ENCODE data around the gene RNF215.
A peak's percentile ranks its signal among the peaks of the same experiment; 100 is the strongest.

RNF215 gene

GRCh38 chr22:30393885-30394284 lies 6.7 kb upstream of the RNF215 start:
- DNase-seq, result no peak

GRCh38 chr22:30393322-30393680 lies 6.1 kb upstream of the RNF215 start:
- no peak for DNase-seq

GRCh38 chr22:30392661-30393321 lies 5.6 kb upstream of the RNF215 start:
- no peak for DNase-seq

- peak; percentile 83 for DNase-seq
Measured at GRCh38 chr22:30390974-30391691, 3.9 kb upstream of the RNF215 start.

GRCh38 chr22:30386608-30386959 lies 627 bp downstream of the RNF215 start:
- no peak for DNase-seq

- no peak for DNase-seq
Measured at GRCh38 chr22:30385942-30386341, 1.3 kb downstream of the RNF215 start.

- DNase-seq, result no peak
Measured at GRCh38 chr22:30383061-30383460, 4.2 kb downstream of the RNF215 start.

GRCh38 chr22:30382340-30382739 lies 4.9 kb downstream of the RNF215 start:
- DNase-seq, result no peak

- no peak for DNase-seq
Measured at GRCh38 chr22:30381264-30381663, 5.9 kb downstream of the RNF215 start.

GRCh38 chr22:30380011-30380410 lies 7.2 kb downstream of the RNF215 start:
- no peak for DNase-seq

- no peak for DNase-seq
Measured at GRCh38 chr22:30375312-30375849, 11.8 kb downstream of the RNF215 start.

GRCh38 chr22:30373331-30374325 lies 13.6 kb downstream of the RNF215 start:
- DNase-seq, result no peak

- DNase-seq, result no peak
Measured at GRCh38 chr22:30372915-30373314, 14.3 kb downstream of the RNF215 start.

GRCh38 chr22:30371981-30372380 lies 15.2 kb downstream of the RNF215 start:
- DNase-seq, result no peak

GRCh38 chr22:30371321-30371720 lies 15.9 kb downstream of the RNF215 start:
- DNase-seq, result no peak

- DNase-seq, result no peak
Measured at GRCh38 chr22:30370641-30371230, 16.5 kb downstream of the RNF215 start.

- no peak for DNase-seq
Measured at GRCh38 chr22:30368420-30368819, 18.8 kb downstream of the RNF215 start.

- DNase-seq, result no peak
Measured at GRCh38 chr22:30365891-30366290, 21.3 kb downstream of the RNF215 start.

GRCh38 chr22:30362651-30363281 lies 24.4 kb downstream of the RNF215 start:
- no peak for DNase-seq

GRCh38 chr22:30361916-30362650 lies 25.1 kb downstream of the RNF215 start:
- DNase-seq, result no peak

GRCh38 chr22:30358541-30358940 lies 28.7 kb downstream of the RNF215 start:
- no peak for DNase-seq

All from stimulated activated CD4-positive, alpha-beta T cell treated with anti-CD3 and anti-CD28 coated beads, Interleukin-4, amount 100 ng/mL, for 24 hours (primary cell).